WTC11 (cell line): ENCODE results near the gene TMED3.

ENCODE experiments used
- CREB1 ChIP-seq: sonication (generic); formaldehyde crosslinking; IDR thresholded peaks from 2 replicates; pipeline ENCODE4 v1.8.0; 2023; ENCODE audit warnings: mild to moderate bottlenecking, missing genetic modification reagents
- CTCF ChIP-seq: fragments of 200-600 bp; IDR thresholded peaks from 2 replicates; pipeline ENCODE4 v1.8.0; 2022; ENCODE audit warnings: antibody characterized with exemption
- ESRRA ChIP-seq: sonication (generic); formaldehyde crosslinking; IDR thresholded peaks from 2 replicates; pipeline ENCODE4 v1.8.1; 2022; ENCODE audit warnings: mild to moderate bottlenecking, missing genetic modification reagents, borderline replicate concordance
- ETV6 ChIP-seq: sonication (generic); formaldehyde crosslinking; IDR thresholded peaks from 2 replicates; pipeline ENCODE4 v1.8.1; 2022; ENCODE audit warnings: mild to moderate bottlenecking, missing genetic modification reagents
- FOXP1 ChIP-seq: sonication (generic); formaldehyde crosslinking; IDR thresholded peaks from 2 replicates; pipeline ENCODE4 v1.8.0; 2022; ENCODE audit warnings: missing genetic modification reagents, mild to moderate bottlenecking, moderate library complexity, borderline replicate concordance
- MYBL2 ChIP-seq: sonication (generic); formaldehyde crosslinking; IDR thresholded peaks from 2 replicates; pipeline ENCODE4 v1.8.1; 2023; ENCODE audit warnings: mild to moderate bottlenecking, moderate library complexity, missing genetic modification reagents
- NR3C1 ChIP-seq: sonication (generic); formaldehyde crosslinking; conservative IDR thresholded peaks from 2 replicates; pipeline ENCODE4 v1.8.1; 2023; ENCODE audit warnings: low read depth, mild to moderate bottlenecking, missing genetic modification reagents
- PRDM15 ChIP-seq: sonication (generic); formaldehyde crosslinking; IDR thresholded peaks from 2 replicates; pipeline ENCODE4 v1.8.0; 2022; ENCODE audit warnings: missing genetic modification reagents
- ZBTB43 ChIP-seq: sonication (generic); formaldehyde crosslinking; IDR thresholded peaks from 2 replicates; pipeline ENCODE4 v1.8.1; 2023; ENCODE audit warnings: mild to moderate bottlenecking, missing genetic modification reagents
- ZNF281 ChIP-seq: sonication (generic); formaldehyde crosslinking; IDR thresholded peaks from 2 replicates; pipeline ENCODE4 v1.8.0; 2023; ENCODE audit warnings: mild to moderate bottlenecking, missing genetic modification reagents

- TF ChIP-seq ETV6 (CRISPR knock-in tag) (no peak), PRDM15 (CRISPR knock-in tag) (no peak), ESRRA (CRISPR knock-in tag) (no peak), MYBL2 (CRISPR knock-in tag) (no peak), CTCF (no peak), FOXP1 (CRISPR knock-in tag) (no peak), ZBTB43 (no peak), CREB1 (CRISPR knock-in tag) (no peak), NR3C1 (CRISPR knock-in tag) (no peak), ZNF281 (no peak)
Observed at GRCh38 chr15:79370716-79371115, 59.8 kb downstream of the TMED3 start.
